ENCODE data around the gene BRIP1. TPM values are rescaled to one million over a fixed set of nuclear protein-coding genes. Genes with fewer than 3 reads are reported as not detected.

The BRIP1 gene
- total and polyA plus RNA-seq, 10 donors, result 0.41 to 3.7 (median 1.5) TPM

DNA sequence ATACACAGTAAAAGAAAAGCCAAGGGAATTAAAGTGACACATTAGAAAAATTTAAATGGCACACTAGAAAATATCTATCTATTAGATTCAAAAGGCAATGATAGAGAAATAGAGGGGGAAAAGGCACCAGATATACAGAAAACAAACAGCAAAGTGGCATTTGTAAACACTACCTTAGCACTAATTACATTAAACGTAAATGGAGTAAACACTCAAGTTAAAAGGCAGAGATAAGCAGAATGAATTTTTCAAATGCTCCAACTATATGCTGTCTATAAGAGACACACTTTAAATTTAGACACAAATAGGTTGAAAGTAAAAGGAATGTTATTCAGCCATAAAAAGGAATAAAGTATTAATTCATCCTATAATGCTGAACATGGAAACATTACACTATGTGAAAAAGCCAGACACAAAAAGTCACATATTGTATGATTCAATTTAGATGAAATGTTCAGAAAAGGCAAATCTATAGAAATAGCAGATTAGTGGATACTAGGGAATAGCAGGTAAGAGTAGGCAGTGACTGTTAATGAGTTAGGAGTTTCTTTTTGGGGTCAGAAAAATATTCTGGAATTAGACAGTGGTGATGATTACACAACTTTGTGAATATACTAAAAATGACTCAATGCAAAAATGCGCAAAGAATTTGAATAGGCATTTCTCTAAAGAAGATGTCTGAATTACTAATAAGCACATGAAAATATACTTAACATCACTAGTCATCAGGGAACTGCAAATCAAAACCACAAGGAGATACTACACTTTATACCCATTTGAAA is 92.4 kb downstream of the BRIP1 start:
- peaks cover 9 to 35% (median 21%) of the 10 kb centered on the region in 8 donors for H3K9me3 ChIP-seq
- DNase-seq, result no peak
- TF ChIP-seq POLR2A (IDR thresholded peaks at IDR 0.05) (no peak), POLR2AphosphoS5 (IDR thresholded peaks at IDR 0.05) (no peak)
- TF ChIP-seq, protein P1, sequence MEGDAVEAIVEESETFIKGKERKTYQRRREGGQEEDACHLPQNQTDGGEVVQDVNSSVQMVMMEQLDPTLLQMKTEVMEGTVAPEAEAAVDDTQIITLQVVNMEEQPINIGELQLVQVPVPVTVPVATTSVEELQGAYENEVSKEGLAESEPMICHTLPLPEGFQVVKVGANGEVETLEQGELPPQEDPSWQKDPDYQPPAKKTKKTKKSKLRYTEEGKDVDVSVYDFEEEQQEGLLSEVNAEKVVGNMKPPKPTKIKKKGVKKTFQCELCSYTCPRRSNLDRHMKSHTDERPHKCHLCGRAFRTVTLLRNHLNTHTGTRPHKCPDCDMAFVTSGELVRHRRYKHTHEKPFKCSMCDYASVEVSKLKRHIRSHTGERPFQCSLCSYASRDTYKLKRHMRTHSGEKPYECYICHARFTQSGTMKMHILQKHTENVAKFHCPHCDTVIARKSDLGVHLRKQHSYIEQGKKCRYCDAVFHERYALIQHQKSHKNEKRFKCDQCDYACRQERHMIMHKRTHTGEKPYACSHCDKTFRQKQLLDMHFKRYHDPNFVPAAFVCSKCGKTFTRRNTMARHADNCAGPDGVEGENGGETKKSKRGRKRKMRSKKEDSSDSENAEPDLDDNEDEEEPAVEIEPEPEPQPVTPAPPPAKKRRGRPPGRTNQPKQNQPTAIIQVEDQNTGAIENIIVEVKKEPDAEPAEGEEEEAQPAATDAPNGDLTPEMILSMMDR (IDR thresholded peaks at IDR 0.05 in 8 of 11, conservative IDR thresholded peaks at IDR 0.05 in 3 of 11), result no peak
- intact Hi-C loops (cut with DNase I; ENCODE audit: low total_unique reads), result no loop called here
- no peaks in the 10 kb centered on the region for H3K27me3 ChIP-seq (replicated peaks in 1 of 7)
- 96 to 98% (median 97%) methylated on average over 2 of the region's 2 CpGs for WGBS, 5 donors
- no peaks in the 10 kb centered on the region for H3K4me1 ChIP-seq
- H3K4me3 ChIP-seq, result no peak overlapping the region
- H3K27ac ChIP-seq, result no peak overlapping the region
- H3K36me3 ChIP-seq, result peaks cover 0 to 13% (median 0%) of the 10 kb centered on the region in 6 donors

DNA sequence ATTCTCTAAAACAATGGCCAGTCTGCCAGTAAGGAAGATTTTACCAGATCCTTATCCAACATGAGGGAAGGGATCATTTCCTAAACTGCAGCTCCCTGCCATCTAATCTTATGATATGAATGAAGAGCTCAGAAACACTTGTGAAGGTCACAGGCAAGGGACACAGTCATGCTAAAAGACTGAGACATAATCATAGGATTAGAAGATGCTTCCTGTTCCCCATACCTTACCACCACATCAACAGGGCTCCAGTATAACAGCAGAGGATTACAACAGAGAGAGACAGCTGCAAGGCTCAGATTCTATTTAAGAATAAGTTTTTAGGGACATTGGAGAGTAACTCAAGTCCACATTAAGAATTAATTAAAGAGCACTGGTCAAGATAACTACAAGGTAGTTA is 93.3 kb downstream of the BRIP1 start:
- no peak overlapping the region for H3K27ac ChIP-seq
- intact Hi-C loops (cut with DNase I; ENCODE audit: low total_unique reads), result no loop called here
- H3K36me3 ChIP-seq, result peaks cover 0 to 13% (median 0%) of the 10 kb centered on the region in 6 donors
- no peak for DNase-seq
- peaks cover 9 to 35% (median 21%) of the 10 kb centered on the region in 8 donors for H3K9me3 ChIP-seq
- no peaks in the 10 kb centered on the region for H3K4me1 ChIP-seq
- no peak overlapping the region for H3K4me3 ChIP-seq
- no peak for TF ChIP-seq POLR2AphosphoS5 (IDR thresholded peaks at IDR 0.05)
- TF ChIP-seq, protein P1 (IDR thresholded peaks at IDR 0.05 in 8 of 11, conservative IDR thresholded peaks at IDR 0.05 in 3 of 11), result no peak
- TF ChIP-seq POLR2A (IDR thresholded peaks at IDR 0.05), result no peak
- no peaks in the 10 kb centered on the region for H3K27me3 ChIP-seq (replicated peaks in 1 of 7)

DNA sequence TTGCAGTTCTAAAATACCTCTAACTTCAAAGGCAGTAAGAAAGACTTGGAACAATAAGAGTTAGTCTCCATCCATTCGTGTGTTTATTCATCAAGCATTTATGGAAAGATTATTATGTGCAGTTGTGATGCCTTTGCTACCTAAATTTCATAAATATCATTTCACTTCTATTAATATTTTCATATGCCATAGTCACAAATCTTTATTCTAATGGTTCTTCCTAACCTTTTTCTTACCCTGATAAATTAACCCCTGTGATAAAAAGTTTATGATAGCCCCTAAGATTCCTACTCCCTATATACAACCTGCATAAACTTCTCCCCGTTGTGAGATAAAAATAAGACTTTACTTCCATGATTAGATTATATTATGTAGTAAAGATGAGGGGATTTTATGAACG is 94.9 kb downstream of the BRIP1 start:
- peaks cover 9 to 31% (median 21%) of the 10 kb centered on the region in 8 donors for H3K9me3 ChIP-seq
- DNase-seq, result no peak
- no peaks in the 10 kb centered on the region for H3K27me3 ChIP-seq (replicated peaks in 1 of 7)
- peaks cover 0 to 13% (median 0%) of the 10 kb centered on the region in 6 donors for H3K36me3 ChIP-seq
- H3K27ac ChIP-seq, result no peak overlapping the region
- TF ChIP-seq POLR2A (IDR thresholded peaks at IDR 0.05), result no peak
- TF ChIP-seq, protein P1 (IDR thresholded peaks at IDR 0.05 in 8 of 11, conservative IDR thresholded peaks at IDR 0.05 in 3 of 11), result no peak
- H3K4me3 ChIP-seq, result no peak overlapping the region
- H3K4me1 ChIP-seq, result no peaks in the 10 kb centered on the region
- intact Hi-C loops (cut with DNase I; ENCODE audit: low total_unique reads), result no loop called here
- WGBS, 5 donors, result 96 to 99% (median 97%) methylated on average over 3 of the region's 3 CpGs

DNA sequence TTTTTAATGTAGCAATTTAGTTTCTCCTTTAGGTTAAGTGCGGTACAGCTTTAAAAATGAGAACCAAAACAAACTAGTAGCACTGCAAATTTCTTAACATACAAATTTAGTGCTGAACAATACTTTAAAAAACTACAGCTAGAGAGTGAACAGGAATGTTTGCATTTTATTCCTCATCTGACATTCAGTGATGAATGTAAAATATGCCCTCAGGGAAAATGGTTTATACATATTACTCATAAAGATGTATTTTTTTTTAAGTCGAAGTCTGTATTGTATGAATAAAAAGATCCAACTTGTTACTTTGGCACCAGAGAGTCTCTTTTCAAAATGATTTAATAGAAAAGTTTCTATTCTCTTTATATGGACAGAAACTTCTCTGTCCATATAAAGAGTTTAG is 96.8 kb downstream of the BRIP1 start:
- WGBS, 5 donors, result 86 to 93% (median 92%) methylated on average over 2 of the region's 2 CpGs
- intact Hi-C loops (cut with DNase I; ENCODE audit: low total_unique reads), result no loop called here
- DNase-seq, result no peak
- Histone ChIP-seq H3K4me1 (no peaks in the 10 kb centered on the region), H3K4me3 (no peak overlapping the region), H3K9me3 (peaks cover 9 to 29% (median 24%) of the 10 kb centered on the region in 8 donors), H3K36me3 (peaks cover 0 to 10% (median 0%) of the 10 kb centered on the region in 6 donors), H3K27ac (no peak overlapping the region), H3K27me3 (replicated peaks in 1 of 7) (no peaks in the 10 kb centered on the region)
- TF ChIP-seq POLR2AphosphoS5 (IDR thresholded peaks at IDR 0.05) (no peak), POLR2A (IDR thresholded peaks at IDR 0.05) (no peak)
- TF ChIP-seq, protein P1 (IDR thresholded peaks at IDR 0.05 in 8 of 11, conservative IDR thresholded peaks at IDR 0.05 in 3 of 11), result no peak
